ENCODE data around the gene TGFBR1.

GRCh38 chr9:99182356-99182755 lies 77.4 kb downstream of the TGFBR1 start:
- TF ChIP-seq TAF1 (IDR thresholded peaks at IDR 0.05; ENCODE audit: low read depth, low read length) (no peak), POLR2A (IDR thresholded peaks at IDR 0.05; ENCODE audit: low read depth, low read length) (no peak), POLR2AphosphoS5 (IDR thresholded peaks at IDR 0.05; ENCODE audit: low read depth, low read length) (no peak), PAX5 (IDR thresholded peaks at IDR 0.05; ENCODE audit: insufficient read depth, low read length, severe bottlenecking) (no peak), SPI1 (IDR thresholded peaks at IDR 0.05; ENCODE audit: low read depth, low read length) (no peak), POU2F2 (IDR thresholded peaks at IDR 0.05; ENCODE audit: low read depth, low read length) (no peak)
